ENCODE measurements around the gene DPEP1. TPM values are rescaled to one million over a fixed set of nuclear protein-coding genes. Genes with fewer than 3 reads are reported as not detected.

Gene DPEP1
- total and polyA plus RNA-seq, 2 donors from 2014 or later (not counting 2 experiments from before 2014, with no cell fraction given), result not detected

Other genes starting within 250 kb of the DPEP1 start
- gene ANKRD11, start 123.1 kb upstream of the DPEP1 start, total RNA-seq, result 67.0 and 73.2 TPM in 2 replicates
- gene ANKRD11, start 123.1 kb upstream of the DPEP1 start, polyA plus RNA-seq, result 45.8 and 54.3 TPM in 2 replicates
- 66.2 and 70.7 TPM in 2 replicates for gene SPG7, start 105.2 kb upstream of the DPEP1 start, total RNA-seq
- gene SPG7, start 105.2 kb upstream of the DPEP1 start, polyA plus RNA-seq, result 52.7 and 53.6 TPM in 2 replicates
- 2,272 and 2,558 TPM in 2 replicates for gene RPL13, start 53.0 kb upstream of the DPEP1 start, total RNA-seq
- gene RPL13, start 53.0 kb upstream of the DPEP1 start, polyA plus RNA-seq, result 4,454 and 4,471 TPM in 2 replicates
- gene CPNE7, start 37.9 kb upstream of the DPEP1 start, total RNA-seq, result 5.5 and 8.4 TPM in 2 replicates
- gene CPNE7, start 37.9 kb upstream of the DPEP1 start, polyA plus RNA-seq, result 6.6 and 8.9 TPM in 2 replicates
- gene CHMP1A, start 44.1 kb downstream of the DPEP1 start, total RNA-seq, result 82.1 and 86.2 TPM in 2 replicates
- gene CHMP1A, start 44.1 kb downstream of the DPEP1 start, polyA plus RNA-seq, result 80.2 and 84.1 TPM in 2 replicates
- 10.6 and 11.8 TPM in 2 replicates for gene SPATA33, start 44.2 kb downstream of the DPEP1 start, total RNA-seq
- gene SPATA33, start 44.2 kb downstream of the DPEP1 start, polyA plus RNA-seq, result 15.0 and 16.0 TPM in 2 replicates
- gene CDK10, start 73.0 kb downstream of the DPEP1 start, total RNA-seq, result 46.7 and 55.5 TPM in 2 replicates
- gene CDK10, start 73.0 kb downstream of the DPEP1 start, polyA plus RNA-seq, result 55.7 and 73.2 TPM in 2 replicates
- gene SPATA2L, start 88.1 kb downstream of the DPEP1 start, total RNA-seq, result 5.4 and 5.6 TPM in 2 replicates
- 5.7 and 6.1 TPM in 2 replicates for gene SPATA2L, start 88.1 kb downstream of the DPEP1 start, polyA plus RNA-seq
- gene VPS9D1, start 107.3 kb downstream of the DPEP1 start, total RNA-seq, result 3.9 and 5.0 TPM in 2 replicates
- 4.5 and 4.9 TPM in 2 replicates for gene VPS9D1, start 107.3 kb downstream of the DPEP1 start, polyA plus RNA-seq
- gene ZNF276, start 107.9 kb downstream of the DPEP1 start, total RNA-seq, result 11.1 and 11.6 TPM in 2 replicates
- 8.0 and 8.1 TPM in 2 replicates for gene ZNF276, start 107.9 kb downstream of the DPEP1 start, polyA plus RNA-seq
- 32.0 and 33.0 TPM in 2 replicates for gene FANCA, start 203.0 kb downstream of the DPEP1 start, total RNA-seq
- gene FANCA, start 203.0 kb downstream of the DPEP1 start, polyA plus RNA-seq, result 26.4 and 30.4 TPM in 2 replicates
- 2.2 and 2.6 TPM in 2 replicates for gene SPIRE2, start 214.8 kb downstream of the DPEP1 start, total RNA-seq
- 1.5 and 1.7 TPM in 2 replicates for gene SPIRE2, start 214.8 kb downstream of the DPEP1 start, polyA plus RNA-seq